Ovary (tissue), 9 donors: ENCODE data around the gene BMPR1A. TPM values are rescaled to one million over a fixed set of nuclear protein-coding genes. Genes with fewer than 3 reads are reported as not detected.

Experiments used
- DNase-seq, 5 donors: peaks; one replicate each; pipeline ENCODE4 v3.0.0-alpha.2; 2019 to 2020
- H3K27ac ChIP-seq, 2 donors: fragments of 200-600 bp; one replicate each; pipeline versions ENCODE4 v1.5.1 to v1.8.0; 2019 to 2022
- H3K27me3 ChIP-seq: fragments of 200-600 bp; one replicate; pipeline ENCODE4 v1.8.0; 2022
- H3K36me3 ChIP-seq: fragments of 200-600 bp; sonication (generic); one replicate; pipeline ENCODE4 v1.5.1; 2019
- H3K4me1 ChIP-seq: one replicate; pipeline ENCODE4 v1.8.1; 2013; ENCODE audit warnings: mild to moderate bottlenecking, moderate library complexity; ENCODE audit not compliant: insufficient read depth
- H3K4me3 ChIP-seq: fragments of 200-600 bp; sonication (generic); one replicate; pipeline ENCODE4 v1.5.1; 2017
- H3K9me3 ChIP-seq, 2 donors: fragments of 200-600 bp in 1 of 2; sonication (generic) in 1 of 2; one replicate each; pipeline versions ENCODE4 v1.5.1 to v1.8.1; 2013 to 2019; ENCODE audit warnings: mild to moderate bottlenecking in 1 of 2, moderate library complexity in 1 of 2
- CTCF ChIP-seq, 3 donors: fragments of 450-650 bp in 2 of 3; fragments of 200-600 bp in 1 of 3; IDR thresholded peaks; one replicate each; pipeline versions ENCODE4 v1.5.1 to v1.8.0; 2016 to 2022; ENCODE audit warnings: antibody characterized with exemption in 3 of 3, mild to moderate bottlenecking in 1 of 3
- EP300 ChIP-seq: sonication (generic); formaldehyde crosslinking; IDR thresholded peaks from one replicate; pipeline ENCODE4 v1.6.1; 2017; ENCODE audit warnings: antibody characterized with exemption
- POLR2A ChIP-seq: fragments of 450-650 bp; IDR thresholded peaks from one replicate; pipeline ENCODE4 v1.6.1; 2017; ENCODE audit warnings: antibody characterized with exemption, mild to moderate bottlenecking, moderate library complexity
- WGBS, 3 donors: extraction: QIAGEN DNeasy Blood & Tissue Kit in 1 of 3; methylation state at CpG; one replicate each; pipeline versions ENCODE4 v1.1.5 to v1.1.7; 2013 to 2017; 5-methylcytosine and 5-hydroxymethylcytosine counted together
- intact Hi-C, 4 donors: fragments of 100-400 bp; cut with DNase I; formaldehyde crosslinking; loops; one replicate each; pipeline versions ENCODE4 v1.11.0 to v1.15.1; 2022 to 2023
- polyA plus RNA-seq, 2 donors: library from polyadenylated mRNA; stranded (reverse); fragments of 200-250 nt in 1 of 2; fragments of 350-450 nt in 1 of 2; fragmentation: Illumina TruSeq in 1 of 2; extraction: RNeasy Lipid Tissue Mini Kit (QIAGEN cat#74804) in 1 of 2; gene quantifications; one replicate each; pipeline ENCODE4 v1.2.3, GENCODE V29; 2013 to 2014
- total RNA-seq, 7 donors: library from RNA; depleted of rRNA in 2 of 7; stranded (reverse); fragments of >200 nt in 2 of 7; fragmentation: NEBNext Ultra II Directional in 3 of 7; extraction: Animal tissue kit (Norgen Biotek cat#: 25700) in 3 of 7; gene quantifications; one replicate each; pipeline versions ENCODE4 v1.1.0 to v1.2.4, GENCODE V29; 2016 to 2023
- donor health status: DM: no; HTN: no; CAD: no; lungs with moderate emphysema.
- donor health status: DM: no; HTN: no; CAD: no.
- donor health status: Bipolar disorder and iron deficiency.
- donor health status: DM: yes; HTN: yes; CAD: no.
- donor health status: DM: no; HTN: no; CAD: no.
- donor health status: DM: yes; HTN: yes; CAD: no.

BMPR1A gene
- total and polyA plus RNA-seq, 9 donors = 19.0 to 77.9 (median 55.8) TPM

- 93 to 98% (median 98%) methylated on average over 3 of the region's 3 CpGs for WGBS, 3 donors
- H3K27ac ChIP-seq = no peak overlapping the region
- no peak for DNase-seq
- no peaks in the 10 kb centered on the region for H3K27me3 ChIP-seq
- intact Hi-C loops = no loop called here
- no peak overlapping the region for H3K4me3 ChIP-seq
- TF ChIP-seq POLR2A = no peak
- no peak for TF ChIP-seq EP300
- TF ChIP-seq CTCF (IDR thresholded peaks at IDR 0.05) = no peak
- H3K4me1 ChIP-seq = peaks cover 8% of the 10 kb centered on the region
- H3K36me3 ChIP-seq = no peaks in the 10 kb centered on the region
- H3K9me3 ChIP-seq = no peaks in the 10 kb centered on the region
Observed at GRCh38 chr10:86790394-86790793, 34.0 kb downstream of the BMPR1A start.

GRCh38 chr10:86792461-86793167 is 36.2 kb downstream of the BMPR1A start:
- TF ChIP-seq POLR2A (no peak), EP300 (no peak), CTCF (IDR thresholded peaks at IDR 0.05) (no peak)
- peaks cover 2% of the 10 kb centered on the region for H3K4me1 ChIP-seq
- no peak overlapping the region for H3K27ac ChIP-seq
- no peaks in the 10 kb centered on the region for H3K36me3 ChIP-seq
- intact Hi-C loops = no loop called here
- no peak for DNase-seq
- H3K9me3 ChIP-seq = no peaks in the 10 kb centered on the region
- H3K27me3 ChIP-seq = no peaks in the 10 kb centered on the region
- no peak overlapping the region for H3K4me3 ChIP-seq
- WGBS, 3 donors = 78 to 97% (median 81%) methylated on average over 1 of the region's 1 CpG

- H3K4me1 ChIP-seq = peaks cover 2% of the 10 kb centered on the region
- TF ChIP-seq POLR2A (no peak), EP300 (no peak), CTCF (IDR thresholded peaks at IDR 0.05) (no peak)
- no peaks in the 10 kb centered on the region for H3K36me3 ChIP-seq
- no peak overlapping the region for H3K4me3 ChIP-seq
- no peaks in the 10 kb centered on the region for H3K9me3 ChIP-seq
- no peaks in the 10 kb centered on the region for H3K27me3 ChIP-seq
- no peak for DNase-seq
- H3K27ac ChIP-seq = no peak overlapping the region
- intact Hi-C loops = no loop called here
- 82 to 90% (median 87%) methylated on average over 4 of the region's 4 CpGs for WGBS, 3 donors
Observed at GRCh38 chr10:86793696-86794095, 37.3 kb downstream of the BMPR1A start.

- H3K4me3 ChIP-seq = no peak overlapping the region
- 7 to 11% (median 8%) methylated on average over 3 of the region's 3 CpGs for WGBS, 3 donors
- H3K27ac ChIP-seq = peak overlapping the region in 1 of 2 donors; percentile 2
- H3K36me3 ChIP-seq = no peaks in the 10 kb centered on the region
- TF ChIP-seq CTCF (IDR thresholded peaks at IDR 0.05) (no peak), EP300 (no peak), POLR2A (no peak)
- H3K27me3 ChIP-seq = no peaks in the 10 kb centered on the region
- intact Hi-C loops = no loop called here
- H3K9me3 ChIP-seq = no peaks in the 10 kb centered on the region
- no peak for DNase-seq
- peaks cover 4% of the 10 kb centered on the region for H3K4me1 ChIP-seq
Observed at GRCh38 chr10:86795353-86795752, 38.9 kb downstream of the BMPR1A start.
